NK-92 (cell line): Measurements from ENCODE around the gene MYADM.

Experiments used
- DNase-seq: peaks from one replicate; lab custom pipeline; 2025; ENCODE audit not compliant: unreplicated experiment; lab: John Stamatoyannopoulos, UW

MYADM gene

DNA sequence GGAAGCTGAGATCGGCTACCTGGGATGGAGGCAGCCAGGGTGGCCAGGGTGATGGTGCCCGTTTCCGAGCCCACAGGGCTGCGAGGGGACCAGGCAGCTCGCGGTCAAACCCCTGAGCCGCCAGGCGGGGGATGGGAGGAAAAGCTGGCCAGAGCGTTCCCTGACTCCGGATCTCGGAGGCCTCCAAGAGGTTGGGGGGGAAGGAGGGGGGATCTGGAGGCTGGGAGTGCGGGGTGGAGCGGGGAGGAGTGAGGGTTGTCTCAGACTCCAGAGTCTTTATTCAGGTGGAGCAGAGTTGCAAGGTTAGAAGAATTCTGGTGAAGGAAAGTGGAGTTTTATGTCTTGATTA lies 42.5 kb downstream of the MYADM start:
- no peak for DNase-seq

- DNase-seq = no peak
Measured at GRCh38 chr19:53912653-53913052, 45.0 kb downstream of the MYADM start.

DNA sequence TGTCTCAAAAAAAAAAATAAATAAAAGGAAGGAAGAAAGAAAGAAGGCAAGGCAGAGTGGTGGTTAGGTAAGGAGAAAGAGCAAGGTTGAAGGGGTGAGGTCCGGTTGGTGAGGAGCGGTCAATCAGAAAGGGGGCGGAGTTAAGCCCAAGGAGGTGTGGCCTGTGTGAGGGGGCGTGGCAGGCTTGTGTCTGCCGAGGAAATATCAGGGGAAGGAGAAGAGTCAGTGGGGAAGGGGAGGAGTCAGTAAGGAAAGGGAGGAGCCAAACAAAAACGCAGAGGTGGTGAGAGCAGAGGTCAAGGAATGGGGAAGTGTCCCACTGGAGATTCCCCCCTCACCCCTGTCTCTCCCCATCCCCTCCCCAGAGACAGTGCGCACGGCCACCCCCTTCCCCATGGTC lies 47.3 kb downstream of the MYADM start:
- DNase-seq = no peak

DNA sequence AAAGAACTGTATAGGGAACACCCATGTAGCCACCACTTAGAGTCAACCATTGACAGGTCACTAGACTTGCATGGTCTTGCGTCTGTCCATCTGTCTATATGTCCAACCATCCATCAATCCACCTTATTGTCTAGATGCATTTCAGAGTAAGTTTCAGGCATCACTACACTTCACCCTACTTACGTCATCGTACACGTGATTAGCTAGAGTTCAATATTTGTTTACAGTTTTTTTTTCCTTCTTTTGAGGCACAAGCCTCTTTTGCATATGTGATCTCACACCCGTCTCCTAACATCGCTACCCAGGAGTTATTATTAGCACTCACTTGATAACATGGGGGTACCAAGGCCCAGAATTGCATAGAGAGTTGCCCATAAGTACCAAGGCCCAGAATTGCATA lies 48.3 kb downstream of the MYADM start:
- DNase-seq = no peak

- no peak for DNase-seq
Measured at GRCh38 chr19:53917356-53917755, 49.7 kb downstream of the MYADM start.
